Glutamatergic neuron (in vitro differentiated cells): Measurements from ENCODE around the gene FOXN1. TPM values are rescaled to one million over a fixed set of nuclear protein-coding genes. Genes with fewer than 3 reads are reported as not detected.

Experiments used
- DNase-seq: peaks from one replicate; pipeline ENCODE4 v3.0.0; 2022
- H3K27ac Mint-ChIP-seq: one replicate; pipeline ENCODE4 v1.8.0; 2020; ENCODE audit warnings: mild to moderate bottlenecking, mixed read lengths, inconsistent platforms; ENCODE audit not compliant: unreplicated experiment
- H3K27me3 Mint-ChIP-seq: one replicate; pipeline ENCODE4 v1.8.0; 2020; ENCODE audit warnings: mild to moderate bottlenecking, moderate library complexity, mixed read lengths, inconsistent platforms; ENCODE audit not compliant: unreplicated experiment
- H3K36me3 Mint-ChIP-seq: one replicate; pipeline ENCODE4 v1.8.0; 2020; ENCODE audit warnings: mild to moderate bottlenecking, mixed read lengths, inconsistent platforms; ENCODE audit not compliant: unreplicated experiment
- H3K4me1 Mint-ChIP-seq: one replicate; pipeline ENCODE4 v1.8.0; 2020; ENCODE audit warnings: mild to moderate bottlenecking, low read depth, mixed read lengths, inconsistent platforms; ENCODE audit not compliant: unreplicated experiment
- H3K4me3 Mint-ChIP-seq: one replicate; pipeline ENCODE4 v1.8.0; 2020; ENCODE audit warnings: mild to moderate bottlenecking, mixed read lengths, inconsistent platforms; ENCODE audit not compliant: unreplicated experiment
- H3K9me3 Mint-ChIP-seq: one replicate; pipeline ENCODE4 v1.8.0; 2020; ENCODE audit warnings: mild to moderate bottlenecking, moderate library complexity, mixed read lengths, inconsistent platforms; ENCODE audit not compliant: unreplicated experiment
- CTCF ChIP-seq: fragments of 200-600 bp; sonication (generic); IDR thresholded peaks from one replicate; pipeline ENCODE4 v1.5.0; 2021; ENCODE audit not compliant: partially characterized antibody, unreplicated experiment
- total RNA-seq: library from RNA; stranded (reverse); fragmentation: NEBNext Ultra II Directional; extraction: Animal tissue kit (Norgen Biotek cat#: 25700); gene quantifications from one replicate; pipeline ENCODE4 v1.2.1, GENCODE V29; 2021; ENCODE audit not compliant: unreplicated experiment

Gene FOXN1
- total RNA-seq, 1 donor from 2014 or later: not detected

GRCh38 chr17:28534740-28535375 lies 28.7 kb downstream of the FOXN1 start:
- no peak for DNase-seq
- Mint-ChIP-seq H3K36me3 (no peaks in the 10 kb centered on the region), H3K27me3 (peaks cover 3% of the 10 kb centered on the region), H3K4me3 (no peak overlapping the region), H3K4me1 (peaks cover under 1% of the 10 kb centered on the region), H3K27ac (no peak overlapping the region), H3K9me3 (no peaks in the 10 kb centered on the region)
- no peak for TF ChIP-seq CTCF

- Mint-ChIP-seq H3K36me3 (no peaks in the 10 kb centered on the region), H3K4me1 (no peaks in the 10 kb centered on the region)
Measured at GRCh38 chr17:28536532-28537218, 30.5 kb downstream of the FOXN1 start.

GRCh38 chr17:28537219-28537610 lies 31.1 kb downstream of the FOXN1 start:
- Mint-ChIP-seq H3K9me3 (no peaks in the 10 kb centered on the region), H3K27me3 (peaks cover 3% of the 10 kb centered on the region), H3K36me3 (no peaks in the 10 kb centered on the region), H3K4me1 (no peaks in the 10 kb centered on the region), H3K27ac (no peak overlapping the region), H3K4me3 (no peak overlapping the region)
- TF ChIP-seq CTCF: no peak
- DNase-seq: no peak

More at GRCh38 chr17:28536532-28537218, 30.5 kb downstream of the FOXN1 start:
- no peaks in the 10 kb centered on the region for H3K9me3 Mint-ChIP-seq
- no peak for DNase-seq
- no peak for TF ChIP-seq CTCF
- H3K27me3 Mint-ChIP-seq: peaks cover 3% of the 10 kb centered on the region
- H3K4me3 Mint-ChIP-seq: no peak overlapping the region
- H3K27ac Mint-ChIP-seq: no peak overlapping the region

- H3K27ac Mint-ChIP-seq: no peak overlapping the region
- no peaks in the 10 kb centered on the region for H3K4me1 Mint-ChIP-seq
- no peak overlapping the region for H3K4me3 Mint-ChIP-seq
- H3K36me3 Mint-ChIP-seq: no peaks in the 10 kb centered on the region
- no peak for TF ChIP-seq CTCF
- peaks cover 3% of the 10 kb centered on the region for H3K27me3 Mint-ChIP-seq
- H3K9me3 Mint-ChIP-seq: no peaks in the 10 kb centered on the region
- DNase-seq: no peak
Measured at GRCh38 chr17:28538296-28538895, 32.2 kb downstream of the FOXN1 start.

GRCh38 chr17:28540231-28540630 lies 34.1 kb downstream of the FOXN1 start:
- no peak for TF ChIP-seq CTCF
- Mint-ChIP-seq H3K27me3 (no peaks in the 10 kb centered on the region), H3K9me3 (no peaks in the 10 kb centered on the region), H3K4me3 (no peak overlapping the region), H3K36me3 (no peaks in the 10 kb centered on the region), H3K27ac (no peak overlapping the region), H3K4me1 (no peaks in the 10 kb centered on the region)
- no peak for DNase-seq
